Measurements from ENCODE around the gene DLL1.
A peak's percentile ranks its signal among the peaks of the same experiment; 100 is the strongest.

DLL1 gene

GRCh38 chr6:170289180-170289931, 1.5 kb downstream of the DLL1 start:
- Mint-ChIP-seq H3K27ac (peak overlapping the region; percentile 61), H3K9me3 (ENCODE audit: low read depth) (no peaks in the 10 kb centered on the region), H3K4me1 (ENCODE audit: low read depth) (peaks cover 34% of the 10 kb centered on the region), H3K36me3 (peaks cover 2% of the 10 kb centered on the region), H3K4me3 (peak overlapping the region; percentile 88), H3K27me3 (peaks cover 12% of the 10 kb centered on the region)

- Mint-ChIP-seq H3K4me3 (peak overlapping the region; percentile 88), H3K27ac (peak overlapping the region; percentile 61), H3K27me3 (peaks cover 9% of the 10 kb centered on the region), H3K36me3 (peaks cover 2% of the 10 kb centered on the region), H3K4me1 (ENCODE audit: low read depth) (peaks cover 30% of the 10 kb centered on the region), H3K9me3 (ENCODE audit: low read depth) (no peaks in the 10 kb centered on the region)
Observed at GRCh38 chr6:170288852-170289179, 2.1 kb downstream of the DLL1 start.

GRCh38 chr6:170288091-170288631, 2.7 kb downstream of the DLL1 start:
- peaks cover 24% of the 10 kb centered on the region for H3K4me1 Mint-ChIP-seq (ENCODE audit: low read depth)
- H3K9me3 Mint-ChIP-seq (ENCODE audit: low read depth) = no peaks in the 10 kb centered on the region
- H3K36me3 Mint-ChIP-seq = peaks cover 2% of the 10 kb centered on the region
- H3K4me3 Mint-ChIP-seq = peak overlapping the region; percentile 88
- H3K27ac Mint-ChIP-seq = peak overlapping the region; percentile 61
- peaks cover 5% of the 10 kb centered on the region for H3K27me3 Mint-ChIP-seq

- Mint-ChIP-seq H3K9me3 (ENCODE audit: low read depth) (no peaks in the 10 kb centered on the region), H3K4me3 (peak overlapping the region; percentile 32), H3K36me3 (peaks cover 2% of the 10 kb centered on the region), H3K27ac (no peak overlapping the region), H3K27me3 (peaks cover 2% of the 10 kb centered on the region), H3K4me1 (ENCODE audit: low read depth) (peaks cover 17% of the 10 kb centered on the region)
Observed at GRCh38 chr6:170287371-170287876, 3.5 kb downstream of the DLL1 start.

GRCh38 chr6:170286934-170287265, 4.0 kb downstream of the DLL1 start:
- H3K4me1 Mint-ChIP-seq (ENCODE audit: low read depth) = peaks cover 11% of the 10 kb centered on the region
- H3K27me3 Mint-ChIP-seq = peaks cover 2% of the 10 kb centered on the region
- no peaks in the 10 kb centered on the region for H3K9me3 Mint-ChIP-seq (ENCODE audit: low read depth)
- no peak overlapping the region for H3K27ac Mint-ChIP-seq
- H3K4me3 Mint-ChIP-seq = no peak overlapping the region
- H3K36me3 Mint-ChIP-seq = peaks cover 2% of the 10 kb centered on the region

- Mint-ChIP-seq H3K9me3 (ENCODE audit: low read depth) (no peaks in the 10 kb centered on the region), H3K27ac (no peak overlapping the region), H3K4me1 (ENCODE audit: low read depth) (peaks cover 9% of the 10 kb centered on the region), H3K4me3 (no peak overlapping the region), H3K36me3 (peaks cover 2% of the 10 kb centered on the region), H3K27me3 (no peaks in the 10 kb centered on the region)
Observed at GRCh38 chr6:170286246-170286933, 4.5 kb downstream of the DLL1 start.

GRCh38 chr6:170285482-170285881, 5.4 kb downstream of the DLL1 start:
- Mint-ChIP-seq H3K9me3 (ENCODE audit: low read depth) (no peaks in the 10 kb centered on the region), H3K36me3 (peaks cover 2% of the 10 kb centered on the region), H3K4me1 (ENCODE audit: low read depth) (peaks cover 11% of the 10 kb centered on the region), H3K27ac (no peak overlapping the region), H3K27me3 (no peaks in the 10 kb centered on the region), H3K4me3 (no peak overlapping the region)

GRCh38 chr6:170284866-170285469, 5.9 kb downstream of the DLL1 start:
- no peak overlapping the region for H3K4me3 Mint-ChIP-seq
- no peaks in the 10 kb centered on the region for H3K27me3 Mint-ChIP-seq
- H3K36me3 Mint-ChIP-seq = peaks cover 2% of the 10 kb centered on the region

GRCh38 chr6:170284126-170284773, 6.6 kb downstream of the DLL1 start:
- H3K27ac Mint-ChIP-seq = no peak overlapping the region
- no peak overlapping the region for H3K4me3 Mint-ChIP-seq
- peaks cover 2% of the 10 kb centered on the region for H3K36me3 Mint-ChIP-seq
- no peaks in the 10 kb centered on the region for H3K27me3 Mint-ChIP-seq
- no peaks in the 10 kb centered on the region for H3K9me3 Mint-ChIP-seq (ENCODE audit: low read depth)
- H3K4me1 Mint-ChIP-seq (ENCODE audit: low read depth) = peaks cover 20% of the 10 kb centered on the region

More at GRCh38 chr6:170284866-170285469, 5.9 kb downstream of the DLL1 start:
- no peak overlapping the region for H3K27ac Mint-ChIP-seq
- H3K9me3 Mint-ChIP-seq (ENCODE audit: low read depth) = no peaks in the 10 kb centered on the region
- peaks cover 13% of the 10 kb centered on the region for H3K4me1 Mint-ChIP-seq (ENCODE audit: low read depth)

- Mint-ChIP-seq H3K4me1 (ENCODE audit: low read depth) (peaks cover 22% of the 10 kb centered on the region), H3K9me3 (ENCODE audit: low read depth) (no peaks in the 10 kb centered on the region), H3K36me3 (peaks cover 2% of the 10 kb centered on the region), H3K27ac (no peak overlapping the region), H3K27me3 (no peaks in the 10 kb centered on the region), H3K4me3 (no peak overlapping the region)
Observed at GRCh38 chr6:170283212-170284081, 7.4 kb downstream of the DLL1 start.

GRCh38 chr6:170282512-170283158, 8.2 kb downstream of the DLL1 start:
- Mint-ChIP-seq H3K4me3 (no peak overlapping the region), H3K27ac (no peak overlapping the region), H3K4me1 (ENCODE audit: low read depth) (peaks cover 26% of the 10 kb centered on the region), H3K36me3 (peaks cover 2% of the 10 kb centered on the region), H3K27me3 (no peaks in the 10 kb centered on the region), H3K9me3 (ENCODE audit: low read depth) (no peaks in the 10 kb centered on the region)

GRCh38 chr6:170281331-170282292, 9.3 kb downstream of the DLL1 start:
- H3K4me1 Mint-ChIP-seq (ENCODE audit: low read depth) = peaks cover 32% of the 10 kb centered on the region
- H3K27ac Mint-ChIP-seq = peak overlapping the region; percentile 16
- peaks cover 2% of the 10 kb centered on the region for H3K36me3 Mint-ChIP-seq
- H3K9me3 Mint-ChIP-seq (ENCODE audit: low read depth) = no peaks in the 10 kb centered on the region
- no peaks in the 10 kb centered on the region for H3K27me3 Mint-ChIP-seq
- H3K4me3 Mint-ChIP-seq = no peak overlapping the region

- Mint-ChIP-seq H3K27me3 (no peaks in the 10 kb centered on the region), H3K4me1 (ENCODE audit: low read depth) (peaks cover 32% of the 10 kb centered on the region), H3K9me3 (ENCODE audit: low read depth) (no peaks in the 10 kb centered on the region), H3K27ac (peak overlapping the region; percentile 29), H3K4me3 (peak overlapping the region; percentile 76), H3K36me3 (peaks cover 2% of the 10 kb centered on the region)
Observed at GRCh38 chr6:170280689-170281045, 10.2 kb downstream of the DLL1 start.
